Coronary artery (tissue), 2 donors: ENCODE measurements around the gene SETBP1.

Experiments
- DNase-seq: peaks from one replicate; pipeline ENCODE4 v3.0.0-alpha.2; 2017; ENCODE audit warnings: low spot score
- H3K27ac ChIP-seq, 2 donors: fragments of 200-600 bp; sonication (generic); one replicate each; pipeline ENCODE4 v1.5.1; 2016 to 2019
- H3K4me3 ChIP-seq: fragments of 200-600 bp; sonication (generic); 2 replicates; pipeline ENCODE4 v1.5.1; 2016; ENCODE audit warnings: mild to moderate bottlenecking, moderate library complexity
- CTCF ChIP-seq: fragments of 200-600 bp; sonication (generic); IDR thresholded peaks from one replicate; pipeline ENCODE4 v1.5.1; 2019; ENCODE audit warnings: antibody characterized with exemption

Gene SETBP1

GRCh38 chr18:45073556-45073955 lies 392.9 kb downstream of the SETBP1 start:
- H3K4me3 ChIP-seq: no peak overlapping the region
- TF ChIP-seq CTCF: no peak
- H3K27ac ChIP-seq: no peak overlapping the region
- DNase-seq: no peak

DNA sequence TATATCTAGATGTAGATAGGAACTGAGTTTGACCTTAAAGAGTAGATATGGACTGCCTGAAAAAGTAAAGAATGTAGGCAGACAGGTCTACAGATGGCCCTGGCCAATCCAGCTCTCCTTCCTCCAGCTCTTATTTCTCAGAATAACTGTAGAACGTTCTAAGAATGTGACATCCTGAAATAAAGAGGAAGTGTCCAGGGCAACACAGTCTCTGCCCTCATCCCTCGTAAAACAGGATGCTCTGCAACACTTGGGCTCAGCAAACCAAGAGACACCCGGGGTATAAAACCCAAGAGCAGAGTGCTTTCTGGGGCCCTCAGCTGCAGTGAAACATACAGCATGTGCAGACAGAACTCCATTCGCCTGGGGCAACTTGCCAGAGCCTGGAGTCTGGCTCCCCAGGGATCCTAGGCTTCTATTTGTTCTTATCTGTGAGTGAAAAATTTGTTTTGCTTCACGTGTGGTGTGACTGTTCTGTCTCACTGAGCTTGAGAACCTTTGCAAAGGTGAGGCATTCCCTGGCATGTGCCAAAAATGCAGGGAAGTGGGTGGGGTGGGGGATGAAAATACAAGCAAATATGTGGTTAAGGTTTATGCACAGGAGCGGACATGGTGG lies 401.0 kb downstream of the SETBP1 start:
- H3K27ac ChIP-seq: no peak overlapping the region
- H3K4me3 ChIP-seq: no peak overlapping the region
- no peak for TF ChIP-seq CTCF
- DNase-seq: no peak

GRCh38 chr18:45083226-45083855 lies 402.7 kb downstream of the SETBP1 start:
- no peak for TF ChIP-seq CTCF
- Histone ChIP-seq H3K4me3 (no peak overlapping the region), H3K27ac (no peak overlapping the region)
- DNase-seq: no peak

GRCh38 chr18:45084206-45084605 lies 403.5 kb downstream of the SETBP1 start:
- no peak overlapping the region for H3K4me3 ChIP-seq
- DNase-seq: no peak
- no peak for TF ChIP-seq CTCF
- no peak overlapping the region for H3K27ac ChIP-seq

- H3K27ac ChIP-seq: no peak overlapping the region
These were observed 405.4 kb downstream of the SETBP1 start for GRCh38 chr18:45085916-45086624.

DNA sequence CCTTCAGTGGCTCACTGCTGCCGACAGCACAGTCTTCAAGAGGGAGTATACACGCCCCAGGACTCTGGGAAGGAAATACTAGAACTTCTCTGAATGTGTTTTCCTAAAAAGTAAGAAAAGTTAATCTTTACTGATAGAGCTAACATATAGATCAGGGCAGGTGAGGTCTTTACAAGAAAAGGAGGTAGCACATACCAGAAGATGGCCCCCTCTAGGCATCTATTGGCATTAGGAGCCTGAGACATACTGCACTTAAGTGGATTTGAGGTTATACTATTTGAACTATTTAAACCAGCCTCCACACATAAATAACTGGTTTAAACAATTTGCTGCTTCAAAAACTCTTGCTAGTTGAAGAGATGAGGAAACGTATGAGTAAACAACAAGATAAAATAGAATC lies 406.1 kb downstream of the SETBP1 start:
- no peak for TF ChIP-seq CTCF
- Histone ChIP-seq H3K27ac (no peak overlapping the region), H3K4me3 (no peak overlapping the region)
- DNase-seq: no peak

More at GRCh38 chr18:45085916-45086624, 405.4 kb downstream of the SETBP1 start:
- no peak for DNase-seq
- TF ChIP-seq CTCF: no peak
- H3K4me3 ChIP-seq: no peak overlapping the region
